Neural crest cell (in vitro differentiated cells): ENCODE measurements around the gene MCCC2. TPM values are rescaled to one million over a fixed set of nuclear protein-coding genes. Genes with fewer than 3 reads are reported as not detected.

Source experiments
- DNase-seq: peaks from one replicate; pipeline ENCODE4 v3.0.0; 2021; ENCODE audit warnings: low read depth, mixed read lengths, low spot score
- H3K27ac Mint-ChIP-seq: one replicate; pipeline ENCODE4 v1.8.0; 2021; ENCODE audit warnings: mild to moderate bottlenecking, mixed read lengths; ENCODE audit not compliant: unreplicated experiment
- H3K27me3 Mint-ChIP-seq: 2 replicates; pipeline ENCODE4 v1.8.0; 2021; ENCODE audit warnings: low read depth, mild to moderate bottlenecking, mixed read lengths
- H3K36me3 Mint-ChIP-seq: 2 replicates; pipeline ENCODE4 v1.8.0; 2021; ENCODE audit warnings: low read depth, mild to moderate bottlenecking, mixed read lengths
- H3K4me1 Mint-ChIP-seq: 2 replicates; pipeline ENCODE4 v1.8.0; 2021; ENCODE audit warnings: mixed read lengths
- H3K4me3 Mint-ChIP-seq: one replicate; pipeline ENCODE4 v1.8.0; 2021; ENCODE audit warnings: mild to moderate bottlenecking, mixed read lengths
- H3K9me3 Mint-ChIP-seq: 2 replicates; pipeline ENCODE4 v1.8.0; 2021; ENCODE audit warnings: mixed read lengths
- CTCF ChIP-seq: fragments of 200-600 bp; sonication (generic); conservative IDR thresholded peaks from 2 replicates; pipeline ENCODE4 v1.5.0; 2021; ENCODE audit warnings: antibody characterized with exemption, mild to moderate bottlenecking
- total RNA-seq: library from RNA; stranded (reverse); gene quantifications from 2 replicates; pipeline ENCODE4 v1.2.1, GENCODE V29; 2021

MCCC2 gene
- total RNA-seq, 1 donor from 2014 or later: 43.7 TPM

- Mint-ChIP-seq H3K4me3 (no peak overlapping the region), H3K27ac (no peak overlapping the region), H3K9me3 (no peaks in the 10 kb centered on the region), H3K36me3 (no peaks in the 10 kb centered on the region), H3K27me3 (peaks cover 8% of the 10 kb centered on the region), H3K4me1 (no peaks in the 10 kb centered on the region)
- no peak for DNase-seq
- TF ChIP-seq CTCF: no peak
Observed at GRCh38 chr5:71679714-71680113, 92.6 kb downstream of the MCCC2 start.

DNA sequence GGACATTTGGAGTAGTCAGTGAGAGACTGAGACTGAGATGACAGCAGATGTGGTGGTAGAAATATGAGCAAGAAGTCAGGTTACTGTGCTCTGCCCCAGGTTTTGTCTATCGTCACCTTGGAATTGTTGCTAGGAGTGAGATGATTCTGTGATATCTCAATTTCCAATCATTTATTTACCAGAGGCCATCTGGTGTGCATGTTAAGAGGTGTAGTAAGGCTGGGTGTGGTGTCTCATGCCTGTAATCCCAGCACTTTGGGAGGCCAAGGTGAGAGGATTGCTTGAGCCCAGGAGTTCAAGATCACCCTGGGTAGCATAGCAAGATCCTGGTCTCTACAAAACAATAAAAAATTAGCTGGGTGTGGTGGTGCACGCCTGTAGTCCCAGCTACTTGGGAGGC, 93.4 kb downstream of the MCCC2 start:
- no peaks in the 10 kb centered on the region for H3K4me1 Mint-ChIP-seq
- H3K9me3 Mint-ChIP-seq: peaks cover 6% of the 10 kb centered on the region
- TF ChIP-seq CTCF: no peak
- no peak for DNase-seq
- no peak overlapping the region for H3K27ac Mint-ChIP-seq
- H3K27me3 Mint-ChIP-seq: peaks cover 8% of the 10 kb centered on the region
- no peak overlapping the region for H3K4me3 Mint-ChIP-seq
- no peaks in the 10 kb centered on the region for H3K36me3 Mint-ChIP-seq

- H3K4me3 Mint-ChIP-seq: no peak overlapping the region
- DNase-seq: no peak
- H3K27me3 Mint-ChIP-seq: peaks cover 13% of the 10 kb centered on the region
- no peak overlapping the region for H3K27ac Mint-ChIP-seq
- H3K9me3 Mint-ChIP-seq: peaks cover 6% of the 10 kb centered on the region
- no peaks in the 10 kb centered on the region for H3K4me1 Mint-ChIP-seq
- H3K36me3 Mint-ChIP-seq: no peaks in the 10 kb centered on the region
- no peak for TF ChIP-seq CTCF
Observed at GRCh38 chr5:71681296-71681695, 94.2 kb downstream of the MCCC2 start.

- H3K27me3 Mint-ChIP-seq: peaks cover 16% of the 10 kb centered on the region
- TF ChIP-seq CTCF: no peak
- no peaks in the 10 kb centered on the region for H3K36me3 Mint-ChIP-seq
- no peak overlapping the region for H3K4me3 Mint-ChIP-seq
- no peak overlapping the region for H3K27ac Mint-ChIP-seq
- DNase-seq: no peak
- H3K4me1 Mint-ChIP-seq: no peaks in the 10 kb centered on the region
- H3K9me3 Mint-ChIP-seq: peaks cover 6% of the 10 kb centered on the region
Observed at GRCh38 chr5:71684309-71684708, 97.2 kb downstream of the MCCC2 start.

DNA sequence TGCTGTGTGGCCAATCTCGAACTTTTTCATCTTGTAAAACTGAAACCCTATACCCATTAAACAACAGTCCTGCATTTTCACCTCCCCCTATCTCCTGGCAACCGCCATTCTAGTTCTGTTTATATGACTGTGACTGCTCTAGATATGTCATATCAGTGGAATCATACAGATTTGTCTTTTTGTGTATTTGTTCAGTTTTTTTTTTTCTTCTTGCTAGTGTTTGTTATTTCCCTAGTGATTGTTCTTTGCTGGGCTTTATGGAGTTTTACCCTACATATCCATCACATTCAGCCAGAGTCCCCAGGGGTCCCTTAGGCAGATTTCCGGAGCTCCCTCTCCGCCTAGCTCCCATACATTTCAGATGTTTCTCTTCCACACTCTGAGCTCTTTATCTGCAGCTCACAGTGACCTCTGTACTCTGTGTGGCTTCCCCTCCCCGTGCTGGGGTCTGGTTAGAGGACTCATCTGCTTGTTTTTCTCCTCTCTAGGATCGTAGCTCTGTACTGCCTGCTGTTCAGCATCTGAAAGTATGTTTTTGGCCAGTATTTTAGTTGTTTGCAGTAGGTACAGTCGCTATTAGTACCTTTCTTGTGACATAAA, 106.8 kb downstream of the MCCC2 start:
- H3K4me3 Mint-ChIP-seq: no peak overlapping the region
- no peaks in the 10 kb centered on the region for H3K27me3 Mint-ChIP-seq
- H3K36me3 Mint-ChIP-seq: no peaks in the 10 kb centered on the region
- no peak for TF ChIP-seq CTCF
- no peak for DNase-seq
- H3K9me3 Mint-ChIP-seq: no peaks in the 10 kb centered on the region
- H3K4me1 Mint-ChIP-seq: peaks cover 11% of the 10 kb centered on the region
- no peak overlapping the region for H3K27ac Mint-ChIP-seq
